ENCODE data around the gene SMCO2.

- TF ChIP-seq SRF (IDR thresholded peaks at IDR 0.05; ENCODE audit: low read depth): no peak
- TF ChIP-seq CEBPB (IDR thresholded peaks at IDR 0.05; ENCODE audit: low read depth): no peak
- TF ChIP-seq ELF1 (IDR thresholded peaks at IDR 0.05; ENCODE audit: borderline replicate concordance, low read depth): no peak
- no peak for TF ChIP-seq CTCF (IDR thresholded peaks at IDR 0.05 in 2 of 3, conservative IDR thresholded peaks at IDR 0.05 in 1 of 3; ENCODE audit: borderline replicate concordance in 1 of 3, insufficient read depth in 1 of 3, low read depth in 2 of 3, low read length in 2 of 3)
- TF ChIP-seq SP1 (IDR thresholded peaks at IDR 0.05; ENCODE audit: low read depth): no peak
Observed at GRCh38 chr12:27551172-27551840, 104.8 kb downstream of the SMCO2 start.
